Activated CD4-positive, alpha-beta T cell treated with anti-CD3 and anti-CD28 coated beads, Interleukin-2, amount 10 ng/mL, durations not matched to agents 24 days and 14 days (primary cell): ENCODE measurements around the gene NKAPL. TPM values are rescaled to one million over a fixed set of nuclear protein-coding genes. Genes with fewer than 3 reads are reported as not detected.

Experiments
- DNase-seq: peaks from one replicate; pipeline ENCODE4 v3.0.0; 2022
- H3K27ac Mint-ChIP-seq: one replicate; pipeline ENCODE4 v1.8.0; 2022; ENCODE audit warnings: mild to moderate bottlenecking, mixed read lengths
- H3K27me3 Mint-ChIP-seq: one replicate; pipeline ENCODE4 v1.8.0; 2022; ENCODE audit warnings: mixed read lengths
- H3K36me3 Mint-ChIP-seq: one replicate; pipeline ENCODE4 v1.8.0; 2022; ENCODE audit warnings: low read depth, mild to moderate bottlenecking, mixed read lengths
- H3K4me1 Mint-ChIP-seq: one replicate; pipeline ENCODE4 v1.8.0; 2021; ENCODE audit warnings: mixed read lengths
- H3K4me3 Mint-ChIP-seq: one replicate; pipeline ENCODE4 v1.8.0; 2022; ENCODE audit warnings: mild to moderate bottlenecking, moderate library complexity, mixed read lengths
- H3K9me3 Mint-ChIP-seq: one replicate; pipeline ENCODE4 v1.8.0; 2021; ENCODE audit warnings: mixed read lengths
- intact Hi-C: fragments of 100-400 bp; cut with micrococcal nuclease; formaldehyde crosslinking; loops from one replicate; pipeline ENCODE4 v1.15.1; 2023
- total RNA-seq: library from RNA; stranded (reverse); gene quantifications from 2 replicates; pipeline ENCODE4 v1.2.3, GENCODE V29; 2022

NKAPL gene
- total RNA-seq = not detected in 2 replicates

DNA sequence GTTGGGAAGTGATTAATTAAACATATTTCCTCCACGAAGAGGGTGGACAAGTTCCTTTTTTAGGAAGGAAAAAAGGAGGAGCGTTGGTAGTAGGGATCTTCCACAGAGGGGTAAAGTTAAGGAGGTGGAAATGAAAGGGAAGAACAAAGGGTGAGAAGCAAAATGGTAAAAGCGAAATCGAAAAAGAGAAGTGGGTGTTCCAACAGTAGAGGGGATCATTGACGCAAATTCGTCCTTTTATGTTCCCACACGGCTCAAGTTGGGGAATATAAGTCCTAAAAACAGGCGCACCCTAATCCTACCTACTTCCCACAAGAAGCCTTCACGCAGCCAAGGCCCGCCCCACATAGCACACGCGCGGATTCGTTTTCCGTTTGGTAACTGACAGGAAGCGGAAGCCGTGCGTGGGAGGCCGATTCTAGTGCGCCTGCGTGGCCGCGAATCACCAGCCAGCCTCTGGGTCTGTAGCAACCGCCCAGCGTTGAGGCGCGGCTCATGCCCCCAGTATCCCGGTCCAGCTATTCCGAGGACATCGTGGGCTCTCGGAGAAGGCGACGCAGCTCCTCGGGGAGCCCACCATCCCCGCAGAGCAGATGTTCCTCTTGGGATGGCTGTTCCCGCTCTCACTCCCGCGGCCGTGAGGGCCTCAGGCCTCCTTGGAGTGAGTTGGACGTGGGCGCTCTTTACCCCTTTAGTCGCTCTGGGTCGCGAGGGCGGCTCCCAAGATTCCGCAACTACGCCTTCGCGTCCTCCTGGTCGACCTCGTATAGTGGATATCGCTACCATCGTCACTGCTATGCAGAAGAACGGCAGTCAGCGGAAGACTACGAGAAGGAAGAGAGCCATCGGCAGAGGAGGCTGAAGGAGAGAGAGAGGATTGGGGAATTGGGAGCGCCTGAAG is at the start of gene NKAPL:
TSS of gene NKAPL (plus strand) at position 421 of the 901 bp plus-strand sequence. CDS start at position 496, 75 bp downstream.
- peaks cover 16% of the 10 kb centered on the region for H3K9me3 Mint-ChIP-seq
- peak within 1 kb of the TSS; percentile 56 for H3K4me3 Mint-ChIP-seq
- peaks cover 12% of the 10 kb centered on the region for H3K27me3 Mint-ChIP-seq
- intact Hi-C loops = no loop called here
- peaks cover 9% of the 10 kb centered on the region for H3K36me3 Mint-ChIP-seq
- peaks cover 7% of the 10 kb centered on the region for H3K4me1 Mint-ChIP-seq
- peak within 1 kb of the TSS; percentile 16 for H3K27ac Mint-ChIP-seq
- peak; percentile 82 for DNase-seq

GRCh38 chr6:28209753-28210535 is 49.2 kb upstream of the NKAPL start:
- intact Hi-C loops = loop anchor here (5.0 to 10.0 kb wide), 2 partner anchors 68 to 305 kb away; partner anchors contain the start of gene ZKSCAN8
- H3K9me3 Mint-ChIP-seq = peaks cover 14% of the 10 kb centered on the region

GRCh38 chr6:28211840-28212509 is 47.1 kb upstream of the NKAPL start:
- Mint-ChIP-seq H3K4me1 (peaks cover 29% of the 10 kb centered on the region), H3K36me3 (no peaks in the 10 kb centered on the region), H3K27me3 (peaks cover 84% of the 10 kb centered on the region), H3K27ac (peak overlapping the region; percentile 35), H3K9me3 (peaks cover 6% of the 10 kb centered on the region), H3K4me3 (peak overlapping the region; percentile 84)
- intact Hi-C loops = loop anchor here (5.0 to 10.0 kb wide), 2 partner anchors 70 to 307 kb away; partner anchors contain the start of gene ZKSCAN8
- peak; percentile 63 for DNase-seq

More at GRCh38 chr6:28209753-28210535, 49.2 kb upstream of the NKAPL start:
- Mint-ChIP-seq H3K4me1 (peaks cover 29% of the 10 kb centered on the region), H3K27ac (no peak overlapping the region), H3K27me3 (peaks cover 84% of the 10 kb centered on the region), H3K4me3 (no peak overlapping the region), H3K36me3 (no peaks in the 10 kb centered on the region)
- peak; percentile 50 for DNase-seq

- H3K9me3 Mint-ChIP-seq = peaks cover 6% of the 10 kb centered on the region
- peaks cover 22% of the 10 kb centered on the region for H3K4me1 Mint-ChIP-seq
- H3K27ac Mint-ChIP-seq = peak overlapping the region; percentile 39
- peaks cover 79% of the 10 kb centered on the region for H3K27me3 Mint-ChIP-seq
- peak overlapping the region; percentile 84 for H3K4me3 Mint-ChIP-seq
- DNase-seq = peak; percentile 78
- intact Hi-C loops = loop anchor here (5.0 to 10.0 kb wide), 2 partner anchors 70 to 308 kb away; partner anchors contain the start of gene ZKSCAN8
- no peaks in the 10 kb centered on the region for H3K36me3 Mint-ChIP-seq
Observed at GRCh38 chr6:28212510-28213212, 46.4 kb upstream of the NKAPL start.

GRCh38 chr6:28213213-28213523 is 45.9 kb upstream of the NKAPL start:
- Mint-ChIP-seq H3K4me3 (peak overlapping the region; percentile 84), H3K9me3 (peaks cover 6% of the 10 kb centered on the region), H3K27ac (no peak overlapping the region), H3K4me1 (peaks cover 17% of the 10 kb centered on the region), H3K36me3 (no peaks in the 10 kb centered on the region), H3K27me3 (peaks cover 76% of the 10 kb centered on the region)
- no peak for DNase-seq
- intact Hi-C loops = loop anchor here (5.0 to 10.0 kb wide), 2 partner anchors 71 to 308 kb away; partner anchors contain the start of gene ZKSCAN8

DNA sequence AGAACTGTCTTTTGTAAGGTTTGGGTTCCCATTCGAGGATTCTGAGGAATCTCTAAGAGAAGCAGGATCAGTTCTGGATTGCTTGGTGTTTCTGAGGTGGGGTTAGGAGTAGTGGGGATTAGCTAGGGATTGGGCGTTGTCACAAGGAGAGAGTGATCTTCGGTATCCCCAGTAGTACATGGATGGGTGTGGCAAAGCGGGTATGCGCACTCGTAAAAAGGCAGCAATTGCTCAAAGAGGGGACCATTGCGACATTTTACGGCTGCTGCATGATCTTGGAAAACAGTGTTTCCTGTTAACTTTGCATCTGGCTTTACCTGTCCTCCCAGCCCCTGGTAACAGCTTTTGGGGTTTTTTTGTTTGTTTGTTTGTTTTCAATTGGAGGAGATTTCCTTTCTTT is 43.7 kb upstream of the NKAPL start:
- Mint-ChIP-seq H3K27me3 (peaks cover 70% of the 10 kb centered on the region), H3K36me3 (no peaks in the 10 kb centered on the region), H3K27ac (no peak overlapping the region), H3K9me3 (no peaks in the 10 kb centered on the region), H3K4me1 (peaks cover 17% of the 10 kb centered on the region), H3K4me3 (no peak overlapping the region)
- DNase-seq = no peak
- intact Hi-C loops = loop anchor here (5.0 to 10.0 kb wide), 3 partner anchors 37 to 372 kb away; partner anchors contain the start of gene ZKSCAN4

DNA sequence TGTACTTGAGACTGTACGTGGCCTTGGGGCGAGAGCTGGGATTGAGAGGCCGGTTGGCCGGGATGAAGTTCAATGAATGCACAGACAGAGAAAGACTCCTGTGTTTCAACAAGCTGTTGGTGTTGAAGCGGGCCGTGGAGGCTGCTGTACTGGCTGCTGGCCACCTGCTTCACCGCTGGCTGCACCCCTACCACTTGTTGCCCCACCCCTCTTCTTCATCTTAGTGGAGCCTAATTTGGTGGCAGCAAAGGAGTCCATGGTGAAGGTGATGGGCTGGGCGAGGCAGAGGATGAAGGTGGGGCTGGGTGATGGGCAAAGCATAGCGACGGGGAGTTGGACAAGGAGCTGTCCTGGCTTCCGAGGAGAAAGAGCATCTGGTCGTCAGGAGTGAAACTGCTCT is 41.2 kb upstream of the NKAPL start:
- Mint-ChIP-seq H3K9me3 (peaks cover 3% of the 10 kb centered on the region), H3K4me1 (peaks cover 8% of the 10 kb centered on the region), H3K27me3 (peaks cover 67% of the 10 kb centered on the region), H3K27ac (no peak overlapping the region), H3K36me3 (no peaks in the 10 kb centered on the region), H3K4me3 (peak overlapping the region; percentile 53)
- intact Hi-C loops = loop anchor here (5.0 to 10.0 kb wide), 3 partner anchors 34 to 369 kb away; partner anchors contain the start of gene ZKSCAN4
- DNase-seq = no peak

- intact Hi-C loops = loop anchor here (5.0 to 10.0 kb wide), 3 partner anchors 34 to 369 kb away; partner anchors contain the start of gene ZKSCAN4
- Mint-ChIP-seq H3K36me3 (no peaks in the 10 kb centered on the region), H3K27ac (no peak overlapping the region), H3K4me3 (peak overlapping the region; percentile 82), H3K9me3 (peaks cover 3% of the 10 kb centered on the region), H3K27me3 (peaks cover 67% of the 10 kb centered on the region), H3K4me1 (peaks cover 10% of the 10 kb centered on the region)
- peak; percentile 68 for DNase-seq
Observed at GRCh38 chr6:28218312-28219248, 40.5 kb upstream of the NKAPL start.

GRCh38 chr6:28220257-28221133 is 38.6 kb upstream of the NKAPL start:
- Mint-ChIP-seq H3K27me3 (peaks cover 65% of the 10 kb centered on the region), H3K4me1 (peaks cover 16% of the 10 kb centered on the region), H3K36me3 (no peaks in the 10 kb centered on the region), H3K9me3 (peaks cover 3% of the 10 kb centered on the region), H3K4me3 (no peak overlapping the region), H3K27ac (no peak overlapping the region)
- intact Hi-C loops = loop anchor here (5.0 kb wide), 2 partner anchors 83 to 117 kb away; partner anchors contain the start of gene ZSCAN31
- no peak for DNase-seq

GRCh38 chr6:28224131-28225055 is 34.7 kb upstream of the NKAPL start:
- Mint-ChIP-seq H3K36me3 (peaks cover 18% of the 10 kb centered on the region), H3K27me3 (peaks cover 44% of the 10 kb centered on the region), H3K27ac (peak overlapping the region; percentile 62), H3K4me1 (peaks cover 26% of the 10 kb centered on the region), H3K4me3 (peak overlapping the region; percentile 89), H3K9me3 (peaks cover 3% of the 10 kb centered on the region)
- intact Hi-C loops = loop anchor here (5.0 kb wide), 2 partner anchors 87 to 113 kb away; partner anchors contain the start of gene ZSCAN31
- DNase-seq = no peak
